ENCODE data around the gene EGLN2. TPM values are rescaled to one million over a fixed set of nuclear protein-coding genes. Genes with fewer than 3 reads are reported as not detected.
A peak's percentile ranks its signal among the peaks of the same experiment; 100 is the strongest.

Gene EGLN2
- total and polyA plus RNA-seq, 7 experiments from 2014 or later = 122 to 254 (median 157) TPM

- no peaks in the 10 kb centered on the region for H3K9me3 Mint-ChIP-seq
- peaks cover 0 to 25% (median 6%) of the 10 kb centered on the region in 5 donors for H3K36me3 Mint-ChIP-seq
- H3K27me3 ChIP-seq (ENCODE audit: control insufficient read depth in 2 of 2, insufficient read depth in 2 of 2, low read length in 2 of 2) = no peaks in the 10 kb centered on the region
- ChIA-PET CTCF (interaction anchor here (0.5 to 2.6 kb wide), 8 partner anchors 10 to 745 kb away, joined by 3 to 21 read pairs (median 6); partner anchors contain the start of genes ACTMAP, RAB4B and SNRPA), POLR2A (interaction anchor here (0.6 to 5.5 kb wide), 14 partner anchors 9 to 348 kb away, joined by 3 to 89 read pairs (median 6); partner anchors contain the start of genes ACTMAP, COQ8B, ITPKC and MIA)
- peak overlapping the region; percentile 21 to 100 (median 93) for H3K4me3 Mint-ChIP-seq
- H3K36me3 ChIP-seq (ENCODE audit: control insufficient read depth in 2 of 3, insufficient read depth in 3 of 3, low read length in 3 of 3) = peaks cover 0 to 18% (median 0%) of the 10 kb centered on the region in 3 experiments
- H3K4me1 Mint-ChIP-seq = peaks cover 19 to 48% (median 39%) of the 10 kb centered on the region in 7 donors
- DNase-seq (no peak), ATAC-seq (no peak)
- intact Hi-C loops (cut with micrococcal nuclease) = loop anchor here in 1 of 2 donors (5.0 kb wide), 2 partner anchors 185 to 370 kb away; partner anchors contain the start of gene SERTAD1
- H3K4me3 ChIP-seq (ENCODE audit: low read length) = peak overlapping the region; percentile 77
- H3K27ac ChIP-seq (ENCODE audit: low read depth, low read length) = peak overlapping the region; percentile 90
- peak overlapping the region; percentile 81 to 100 (median 98) for H3K27ac Mint-ChIP-seq
- no peaks in the 10 kb centered on the region for H3K27me3 Mint-ChIP-seq
- H3K4me1 ChIP-seq (ENCODE audit: control insufficient read depth in 2 of 2, insufficient read depth in 2 of 2, low read length in 2 of 2) = peaks cover 25 to 29% of the 10 kb centered on the region in 2 donors
- H3K9me3 ChIP-seq (ENCODE audit: control insufficient read depth in 2 of 3, low read length in 3 of 3) = no peaks in the 10 kb centered on the region
These were observed 1.6 kb upstream of the EGLN2 start for GRCh38 chr19:40797166-40797962.

GRCh38 chr19:40797963-40798682, 868 bp upstream of the EGLN2 start:
- Mint-ChIP-seq H3K4me3 (peak overlapping the region; percentile 89 to 100 (median 95)), H3K4me1 (peaks cover 25 to 53% (median 45%) of the 10 kb centered on the region in 7 donors), H3K36me3 (peaks cover 0 to 27% (median 7%) of the 10 kb centered on the region in 5 donors), H3K9me3 (no peaks in the 10 kb centered on the region), H3K27me3 (no peaks in the 10 kb centered on the region), H3K27ac (peak overlapping the region; percentile 96 to 100 (median 99))
- peak; percentile 39 for ATAC-seq
- Histone ChIP-seq H3K4me1 (ENCODE audit: control insufficient read depth in 2 of 2, insufficient read depth in 2 of 2, low read length in 2 of 2) (peaks cover 32 to 37% of the 10 kb centered on the region in 2 donors), H3K27me3 (ENCODE audit: control insufficient read depth in 2 of 2, insufficient read depth in 2 of 2, low read length in 2 of 2) (no peaks in the 10 kb centered on the region), H3K27ac (ENCODE audit: low read depth, low read length) (peak overlapping the region; percentile 90), H3K9me3 (ENCODE audit: control insufficient read depth in 2 of 3, low read length in 3 of 3) (no peaks in the 10 kb centered on the region), H3K4me3 (ENCODE audit: low read length) (peak overlapping the region; percentile 77), H3K36me3 (ENCODE audit: control insufficient read depth in 2 of 3, insufficient read depth in 3 of 3, low read length in 3 of 3) (peaks cover 0 to 18% (median 0%) of the 10 kb centered on the region in 3 experiments)
- CTCF ChIA-PET = interaction anchor here (0.5 to 2.6 kb wide), 11 partner anchors 9 to 745 kb away, joined by 3 to 21 read pairs (median 4); partner anchors contain the start of genes ACTMAP, RAB4B and SNRPA
- POLR2A ChIA-PET = interaction anchor here (0.6 to 5.5 kb wide), 21 partner anchors 8 to 507 kb away, joined by 3 to 89 read pairs (median 4); partner anchors contain the start of genes ACTMAP, COQ8B, HNRNPUL1 and ITPKC
- intact Hi-C loops (cut with micrococcal nuclease) = loop anchor here (1.0 to 5.0 kb wide), 16 partner anchors 9 to 465 kb away; partner anchors contain the start of genes ACTMAP (in 2 of the 2), NUMBL (in 2 of the 2), RAB4B (in 2 of the 2) and COQ8B (in 1 of the 2)
- peak; percentile 48 to 76 (median 65) for DNase-seq

- CTCF ChIA-PET = interaction anchor here (1.6 to 2.4 kb wide), 3 partner anchors 21 to 137 kb away, joined by 3 to 21 read pairs (median 8); partner anchors contain the start of gene RAB4B
- Histone ChIP-seq H3K4me3 (ENCODE audit: low read length) (peak overlapping the region; percentile 73), H3K9me3 (ENCODE audit: control insufficient read depth in 2 of 3, low read length in 3 of 3) (no peaks in the 10 kb centered on the region), H3K36me3 (ENCODE audit: control insufficient read depth in 2 of 3, insufficient read depth in 3 of 3, low read length in 3 of 3) (peaks cover 0 to 23% (median 0%) of the 10 kb centered on the region in 3 experiments), H3K27me3 (ENCODE audit: control insufficient read depth in 2 of 2, insufficient read depth in 2 of 2, low read length in 2 of 2) (no peaks in the 10 kb centered on the region), H3K4me1 (ENCODE audit: control insufficient read depth in 2 of 2, insufficient read depth in 2 of 2, low read length in 2 of 2) (peaks cover 49 to 52% of the 10 kb centered on the region in 2 donors), H3K27ac (ENCODE audit: low read depth, low read length) (peak overlapping the region; percentile 87)
- peaks cover 41 to 69% (median 61%) of the 10 kb centered on the region in 7 donors for H3K4me1 Mint-ChIP-seq
- H3K4me3 Mint-ChIP-seq = peak overlapping the region; percentile 84 to 100 (median 94)
- DNase-seq (peak in 2 of 9 donors; percentile 36 to 56), ATAC-seq (no peak)
- peak overlapping the region; percentile 89 to 99 (median 94) for H3K27ac Mint-ChIP-seq
- POLR2A ChIA-PET = interaction anchor here (0.9 to 8.7 kb wide), 9 partner anchors 7 to 464 kb away, joined by 3 to 89 read pairs (median 8); partner anchors contain the start of genes ACTMAP, HNRNPUL1, MIA and RAB4B
- no peaks in the 10 kb centered on the region for H3K9me3 Mint-ChIP-seq
- no peaks in the 10 kb centered on the region for H3K27me3 Mint-ChIP-seq
- peaks cover 0 to 38% (median 7%) of the 10 kb centered on the region in 5 donors for H3K36me3 Mint-ChIP-seq
- intact Hi-C loops (cut with micrococcal nuclease) = loop anchor here (2.0 to 5.0 kb wide), 6 partner anchors 109 to 553 kb away; partner anchors contain the start of genes NUMBL (in 1 of the 2), SERTAD1 (in 1 of the 2), SERTAD3 (in 1 of the 2) and TGFB1 (in 1 of the 2)
These were observed 757 bp downstream of the EGLN2 start for GRCh38 chr19:40799558-40800338.

GRCh38 chr19:40800339-40800996, 1.5 kb downstream of the EGLN2 start:
- H3K36me3 ChIP-seq (ENCODE audit: control insufficient read depth in 2 of 3, insufficient read depth in 3 of 3, low read length in 3 of 3) = peaks cover 0 to 25% (median 0%) of the 10 kb centered on the region in 3 experiments
- CTCF ChIA-PET = interaction anchor here (0.6 to 0.9 kb wide), 2 partner anchors 79 to 1391 kb away, joined by 3 to 4 read pairs; no protein-coding TSS in a partner anchor
- intact Hi-C loops (cut with micrococcal nuclease) = loop anchor here (5.0 kb wide), 3 partner anchors 358 to 552 kb away; partner anchors contain the start of genes SERTAD3 (in 1 of the 2) and TGFB1 (in 1 of the 2)

GRCh38 chr19:40800997-40801377, 2.0 kb downstream of the EGLN2 start:
- ChIA-PET POLR2A (interaction anchor here (0.6 to 8.7 kb wide), 8 partner anchors 15 to 1366 kb away, joined by 3 to 84 read pairs (median 4); partner anchors contain the start of genes ACTMAP, RAB4B and SNRPA), CTCF (interaction anchor here (0.9 kb wide), 3 partner anchors 50 to 117 kb away, joined by 3 to 4 read pairs (median 3); partner anchors contain the start of genes ACTMAP and SNRPA)
- peaks cover 0 to 41% (median 7%) of the 10 kb centered on the region in 5 donors for H3K36me3 Mint-ChIP-seq
- Histone ChIP-seq H3K27me3 (ENCODE audit: control insufficient read depth in 2 of 2, insufficient read depth in 2 of 2, low read length in 2 of 2) (no peaks in the 10 kb centered on the region), H3K4me3 (ENCODE audit: low read length) (peak overlapping the region; percentile 73), H3K4me1 (ENCODE audit: control insufficient read depth in 2 of 2, insufficient read depth in 2 of 2, low read length in 2 of 2) (peaks cover 61 to 65% of the 10 kb centered on the region in 2 donors), H3K9me3 (ENCODE audit: control insufficient read depth in 2 of 3, low read length in 3 of 3) (no peaks in the 10 kb centered on the region), H3K36me3 (ENCODE audit: control insufficient read depth in 2 of 3, insufficient read depth in 3 of 3, low read length in 3 of 3) (peaks cover 0 to 25% (median 0%) of the 10 kb centered on the region in 3 experiments), H3K27ac (ENCODE audit: low read depth, low read length) (peak overlapping the region; percentile 87)
- no peaks in the 10 kb centered on the region for H3K9me3 Mint-ChIP-seq
- H3K4me3 Mint-ChIP-seq = peak overlapping the region; percentile 80 to 100 (median 94)
- no peak for ATAC-seq
- no peak for DNase-seq
- intact Hi-C loops (cut with micrococcal nuclease) = loop anchor here (5.0 kb wide), 3 partner anchors 359 to 551 kb away; partner anchors contain the start of genes SERTAD3 (in 1 of the 2) and TGFB1 (in 1 of the 2)
- no peaks in the 10 kb centered on the region for H3K27me3 Mint-ChIP-seq
- peaks cover 52 to 80% (median 73%) of the 10 kb centered on the region in 7 donors for H3K4me1 Mint-ChIP-seq
- peak overlapping the region in 8 of 9 donors; percentile 80 to 99 (median 96) for H3K27ac Mint-ChIP-seq

More at GRCh38 chr19:40800339-40800996, 1.5 kb downstream of the EGLN2 start:
- peak overlapping the region; percentile 89 to 99 (median 94) for H3K27ac Mint-ChIP-seq
- H3K36me3 Mint-ChIP-seq = peaks cover 0 to 41% (median 7%) of the 10 kb centered on the region in 5 donors
- Histone ChIP-seq H3K4me1 (ENCODE audit: control insufficient read depth in 2 of 2, insufficient read depth in 2 of 2, low read length in 2 of 2) (peaks cover 56 to 60% of the 10 kb centered on the region in 2 donors), H3K27me3 (ENCODE audit: control insufficient read depth in 2 of 2, insufficient read depth in 2 of 2, low read length in 2 of 2) (no peaks in the 10 kb centered on the region), H3K27ac (ENCODE audit: low read depth, low read length) (peak overlapping the region; percentile 87), H3K9me3 (ENCODE audit: control insufficient read depth in 2 of 3, low read length in 3 of 3) (no peaks in the 10 kb centered on the region), H3K4me3 (ENCODE audit: low read length) (peak overlapping the region; percentile 73)
- peak overlapping the region; percentile 84 to 100 (median 94) for H3K4me3 Mint-ChIP-seq
- no peaks in the 10 kb centered on the region for H3K27me3 Mint-ChIP-seq
- DNase-seq (no peak), ATAC-seq (no peak)
- POLR2A ChIA-PET = interaction anchor here (0.6 to 8.7 kb wide), 8 partner anchors 9 to 580 kb away, joined by 3 to 84 read pairs (median 4); partner anchors contain the start of genes ACTMAP, RAB4B and SNRPA
- H3K4me1 Mint-ChIP-seq = peaks cover 48 to 74% (median 68%) of the 10 kb centered on the region in 7 donors
- no peaks in the 10 kb centered on the region for H3K9me3 Mint-ChIP-seq

Data from naive thymus-derived CD4-positive, alpha-beta T cell (primary cell).